GM12878 (cell line): ENCODE data around the gene GPI. TPM values are rescaled to one million over a fixed set of nuclear protein-coding genes. Genes with fewer than 3 reads are reported as not detected.

Source experiments
- CBX5 ChIP-seq: sonication (generic); IDR thresholded peaks from 2 replicates; pipeline ENCODE4 v1.6.1; 2016; ENCODE audit warnings: low read depth, moderate library complexity, mild to moderate bottlenecking, inconsistent platforms
- EGR1 ChIP-seq, 2 experiments: IDR thresholded peaks; 1 replicate in 1 of 2; 2 replicates in 1 of 2; pipeline ENCODE4 v1.6.1; 2011 to 2012; ENCODE audit warnings: low read depth in 2 of 2, low read length in 2 of 2, borderline replicate concordance in 1 of 2, mild to moderate bottlenecking in 1 of 2, moderate library complexity in 1 of 2
- EP300 ChIP-seq, 2 experiments: fragments of 150-350 bp in 1 of 2; IDR thresholded peaks; 2 replicates each; pipeline ENCODE4 v1.6.1; 2011 to 2012; ENCODE audit warnings: low read depth in 2 of 2, low read length in 2 of 2, borderline replicate concordance in 1 of 2, improper control_type of control experiment in 1 of 2, inconsistent platforms in 1 of 2; ENCODE audit not compliant: control insufficient read depth in 1 of 2
- EZH2 ChIP-seq: IDR thresholded peaks from 2 replicates; pipeline ENCODE4 v1.6.1; 2012; ENCODE audit warnings: low read depth, mild to moderate bottlenecking, control low read depth, inconsistent platforms, low read length, borderline replicate concordance; ENCODE audit not compliant: control insufficient read depth
- JUNB ChIP-seq: IDR thresholded peaks from 2 replicates; pipeline ENCODE4 v1.6.1; 2016; ENCODE audit warnings: antibody characterized with exemption, mild to moderate bottlenecking
- LARP7 ChIP-seq: fragments of 450-650 bp; IDR thresholded peaks from 2 replicates; pipeline ENCODE4 v1.6.1; 2017; ENCODE audit warnings: mild to moderate bottlenecking
- MEF2A ChIP-seq: IDR thresholded peaks from 2 replicates; pipeline ENCODE4 v1.6.1; 2011; ENCODE audit warnings: low read depth, mild to moderate bottlenecking, low read length, moderate library complexity; ENCODE audit not compliant: insufficient read depth
- MYC ChIP-seq: IDR thresholded peaks from 2 replicates; pipeline ENCODE4 v1.6.1; 2011; ENCODE audit warnings: mild to moderate bottlenecking, low read length, moderate library complexity, inconsistent platforms; ENCODE audit not compliant: insufficient read depth, insufficient replicate concordance, insufficient read length, severe bottlenecking
- NFYA ChIP-seq: IDR thresholded peaks from 2 replicates; pipeline ENCODE4 v1.6.1; 2011; ENCODE audit warnings: low read depth, mild to moderate bottlenecking, low read length, improper control_type of control experiment, borderline replicate concordance
- NFYB ChIP-seq: IDR thresholded peaks from 2 replicates; pipeline ENCODE4 v1.6.1; 2011; ENCODE audit warnings: low read depth, mild to moderate bottlenecking, low read length, improper control_type of control experiment, moderate library complexity; ENCODE audit not compliant: insufficient read depth
- NKRF ChIP-seq: fragments of 450-650 bp; conservative IDR thresholded peaks from 2 replicates; pipeline ENCODE4 v1.6.1; 2017; ENCODE audit warnings: mild to moderate bottlenecking, moderate library complexity
- NR2C2 ChIP-seq: IDR thresholded peaks from 2 replicates; pipeline ENCODE4 v1.6.1; 2011; ENCODE audit warnings: borderline replicate concordance, low read depth; ENCODE audit not compliant: control insufficient read depth, insufficient read length
- NR2F1 ChIP-seq: fragments of 450-650 bp; conservative IDR thresholded peaks from 2 replicates; pipeline ENCODE4 v1.6.1; 2017; ENCODE audit warnings: mild to moderate bottlenecking
- RAD51 ChIP-seq: fragments of 450-650 bp; IDR thresholded peaks from 2 replicates; pipeline ENCODE4 v1.6.1; 2016; ENCODE audit warnings: moderate library complexity, mild to moderate bottlenecking, inconsistent platforms
- RB1 ChIP-seq: fragments of 450-650 bp; formaldehyde crosslinking; IDR thresholded peaks from 2 replicates; pipeline ENCODE4 v1.6.1; 2017; ENCODE audit warnings: mild to moderate bottlenecking, borderline replicate concordance
- SIX5 ChIP-seq: IDR thresholded peaks from 2 replicates; pipeline ENCODE4 v1.6.1; 2011; ENCODE audit warnings: mild to moderate bottlenecking, low read depth, low read length, moderate library complexity; ENCODE audit not compliant: severe bottlenecking
- SMC3 ChIP-seq: IDR thresholded peaks from 2 replicates; pipeline ENCODE4 v1.6.1; 2011; ENCODE audit warnings: low read length, improper control_type of control experiment, borderline replicate concordance
- SREBF2 ChIP-seq: IDR thresholded peaks from 2 replicates; pipeline ENCODE4 v1.6.1; 2012; ENCODE audit warnings: mild to moderate bottlenecking, low read length
- TBL1XR1 ChIP-seq: IDR thresholded peaks from 2 replicates; pipeline ENCODE4 v1.6.1; 2012; ENCODE audit warnings: low read depth, low read length, improper control_type of control experiment
- ZBED1 ChIP-seq: IDR thresholded peaks from 2 replicates; pipeline ENCODE4 v1.6.1; 2016; ENCODE audit warnings: borderline replicate concordance
- ZNF274 ChIP-seq: IDR thresholded peaks from one replicate; pipeline ENCODE4 v1.8.0; 2011; ENCODE audit not compliant: insufficient read length, insufficient read depth
- ZNF622 ChIP-seq: fragments of 450-650 bp; IDR thresholded peaks from 2 replicates; pipeline ENCODE4 v1.6.1; 2017; ENCODE audit warnings: mild to moderate bottlenecking, inconsistent platforms
- polyA plus RNA-seq, 11 experiments: library from polyadenylated mRNA; depleted of rRNA in 4 of 11; unstranded in 6 of 11; stranded (reverse) in 5 of 11; fragments of >200 nt; fragmentation: Nextera tagmentation in 4 of 11; fragmentation: Illumina TruSeq in 1 of 11; extraction: Ambion mirVana in 4 of 11; extraction: Trizol in 1 of 11; gene quantifications; 1 replicate in 1 of 11; 2 replicates in 10 of 11; pipeline versions ENCODE4 v1.2.1 to v1.2.3, GENCODE V29; 2011 to 2016; ENCODE audit warnings: inconsistent platforms in 2 of 11, missing spikeins in 2 of 11, low read depth in 1 of 11
- total RNA-seq, 4 experiments: library from RNA; depleted of rRNA in 3 of 4; stranded (reverse); fragments of >200 nt in 3 of 4; fragmentation: Illumina TruSeq in 1 of 4; extraction: Trizol in 1 of 4; gene quantifications; 2 replicates each; pipeline versions ENCODE4 v1.2.1 to v1.2.3, GENCODE V29; 2013 to 2021
- TF ChIP-seq, protein P1 (sequence below): fragments of 450-650 bp; IDR thresholded peaks from 2 replicates; pipeline ENCODE4 v1.6.1; 2016; ENCODE audit warnings: mild to moderate bottlenecking
- TF ChIP-seq, protein P2 (sequence below): IDR thresholded peaks from 2 replicates; pipeline ENCODE4 v1.6.1; 2012; ENCODE audit warnings: low read depth, low read length, improper control_type of control experiment

The GPI gene
- total and polyA plus RNA-seq, 10 of the 15 experiments (the other 5 are each of a cell fraction or from before 2014, with no cell fraction given): 124 to 400 (median 190) TPM

DNA sequence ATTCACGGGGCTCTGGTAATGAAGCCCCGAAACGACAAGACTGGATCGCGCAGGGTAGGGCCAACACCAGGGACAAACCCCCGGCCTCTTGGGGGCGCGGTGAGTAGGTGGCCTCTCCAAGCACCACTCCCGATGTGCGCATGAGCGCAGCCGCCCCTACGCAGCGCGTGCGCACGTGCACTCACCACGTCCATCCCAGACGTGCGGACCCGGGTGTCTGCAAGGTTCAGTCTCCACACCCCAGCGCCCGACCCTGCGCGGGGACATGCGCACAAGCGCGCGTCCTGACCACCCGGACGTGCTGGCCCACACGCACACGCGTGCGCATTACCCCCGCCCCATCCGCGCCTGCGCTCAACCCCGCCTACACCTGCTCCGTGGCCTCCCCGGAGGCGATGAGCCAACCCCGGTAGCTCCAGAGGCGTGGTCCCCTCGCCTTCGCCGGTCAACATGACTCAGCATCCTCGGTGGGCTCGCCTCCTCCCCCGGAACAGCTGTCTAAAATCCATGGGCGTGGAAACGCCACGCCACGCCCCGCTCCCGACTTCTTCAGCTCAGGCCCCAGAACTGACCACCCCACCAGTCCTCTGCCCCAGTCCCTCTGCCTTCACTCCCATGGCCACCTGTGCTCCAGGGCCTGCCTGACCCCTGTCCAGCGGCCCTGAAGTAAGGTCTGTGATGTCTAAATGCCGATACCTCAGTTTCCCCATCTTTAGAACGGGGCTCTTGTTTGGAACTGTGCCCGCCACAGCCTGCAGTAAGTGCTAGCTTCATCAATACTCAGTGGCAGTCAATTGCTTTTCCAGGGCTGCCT lies 5.6 kb upstream of the GPI start (continued):
- TF ChIP-seq ZBED1 (no peak), ZNF274 (no peak), NFYA (no peak), SIX5 (no peak), JUNB (no peak), SREBF2 (no peak), RB1 (no peak), SMC3 (peak; percentile 23; the same call in 1 of the 2 replicates), EP300 (IDR thresholded peaks at IDR 0.05; ENCODE audit: borderline replicate concordance in 1 of 2, control insufficient read depth in 1 of 2, low read depth in 2 of 2, low read length in 2 of 2) (peak; percentile 18 to 25; a peak in 1 of 4 replicates), NR2C2 (no peak), RAD51 (no peak), MEF2A (no peak), EZH2 (no peak), LARP7 (no peak; the same call in 1 of the 2 replicates), EGR1 (IDR thresholded peaks at IDR 0.05; ENCODE audit: borderline replicate concordance in 1 of 2, low read depth in 2 of 2, low read length in 2 of 2) (peak in 1 of 2 experiments; percentile 83; a peak in 2 of 3 replicates), MYC (peak; percentile 69), NFYB (no peak), ZNF622 (no peak), NKRF (peak; percentile 51; the same call in 1 of the 2 replicates), NR2F1 (peak; percentile 42), CBX5 (no peak), TBL1XR1 (no peak)
- TF ChIP-seq, protein P1, sequence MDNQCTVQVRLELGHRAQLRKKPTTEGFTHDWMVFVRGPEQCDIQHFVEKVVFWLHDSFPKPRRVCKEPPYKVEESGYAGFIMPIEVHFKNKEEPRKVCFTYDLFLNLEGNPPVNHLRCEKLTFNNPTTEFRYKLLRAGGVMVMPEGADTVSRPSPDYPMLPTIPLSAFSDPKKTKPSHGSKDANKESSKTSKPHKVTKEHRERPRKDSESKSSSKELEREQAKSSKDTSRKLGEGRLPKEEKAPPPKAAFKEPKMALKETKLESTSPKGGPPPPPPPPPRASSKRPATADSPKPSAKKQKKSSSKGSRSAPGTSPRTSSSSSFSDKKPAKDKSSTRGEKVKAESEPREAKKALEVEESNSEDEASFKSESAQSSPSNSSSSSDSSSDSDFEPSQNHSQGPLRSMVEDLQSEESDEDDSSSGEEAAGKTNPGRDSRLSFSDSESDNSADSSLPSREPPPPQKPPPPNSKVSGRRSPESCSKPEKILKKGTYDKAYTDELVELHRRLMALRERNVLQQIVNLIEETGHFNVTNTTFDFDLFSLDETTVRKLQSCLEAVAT: peak; percentile 99
- TF ChIP-seq, protein P2, sequence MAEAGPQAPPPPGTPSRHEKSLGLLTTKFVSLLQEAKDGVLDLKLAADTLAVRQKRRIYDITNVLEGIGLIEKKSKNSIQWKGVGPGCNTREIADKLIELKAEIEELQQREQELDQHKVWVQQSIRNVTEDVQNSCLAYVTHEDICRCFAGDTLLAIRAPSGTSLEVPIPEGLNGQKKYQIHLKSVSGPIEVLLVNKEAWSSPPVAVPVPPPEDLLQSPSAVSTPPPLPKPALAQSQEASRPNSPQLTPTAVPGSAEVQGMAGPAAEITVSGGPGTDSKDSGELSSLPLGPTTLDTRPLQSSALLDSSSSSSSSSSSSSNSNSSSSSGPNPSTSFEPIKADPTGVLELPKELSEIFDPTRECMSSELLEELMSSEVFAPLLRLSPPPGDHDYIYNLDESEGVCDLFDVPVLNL: no peak
